HepG2 (cell line): ENCODE results near the gene ANKRD2. TPM values are rescaled to one million over a fixed set of nuclear protein-coding genes. Genes with fewer than 3 reads are reported as not detected.
A peak's percentile ranks its signal among the peaks of the same experiment; 100 is the strongest.

Source experiments
- ATAC-seq: fragments of 200-7000 bp; cut with Tn5 transposase; 3 replicates; pipeline ENCODE4 v1.9.1; 2020; ENCODE audit warnings: mild to moderate bottlenecking, moderate library complexity
- BruUV-seq: library from RNA; stranded (reverse); fragments of 400-500 nt; replicated peaks from 2 replicates; lab custom pipeline; 2021; lab: Mats Ljungman, UMichigan
- CTCF ChIA-PET: fragments of 300-600 bp; formaldehyde crosslinking; extraction: SDS; loops from one replicate; lab custom pipeline; 2021; ENCODE audit warnings: low total read pairs, inconsistent platforms, low intra/inter-chr PET ratio; lab: Yijun Ruan, JAX
- POLR2A ChIA-PET: fragments of 350-600 bp; sonication (Branson Sonifier 250); formaldehyde crosslinking; loops from one replicate; lab custom pipeline; 2020; ENCODE audit warnings: antibody characterized with exemption, inconsistent platforms; lab: Yijun Ruan, JAX
- DNase-seq: peaks from one replicate; pipeline ENCODE4 v3.0.0-alpha.2; 2015; ENCODE audit warnings: low spot score
- FAIRE-seq: peaks from 3 replicates; lab custom pipeline; 2011; peaks lifted over from hg19 to GRCh38; lab: Jason Lieb, UNC
- H2AFZ ChIP-seq: one replicate; pipeline ENCODE4 v1.6.1; 2011; ENCODE audit warnings: low read length, inconsistent platforms
- H3K27ac ChIP-seq: fragments of 300-600 bp; 3 replicates; pipeline ENCODE4 v1.8.0; 2011; ENCODE audit warnings: mixed run types, mild to moderate bottlenecking, mixed read lengths, low read length, inconsistent platforms; ENCODE audit not compliant: insufficient read depth; ENCODE audit errors: extremely low read length
- H3K27me3 ChIP-seq, 2 experiments: fragments of 200-600 bp in 1 of 2; 2 replicates in 1 of 2; 3 replicates in 1 of 2; pipeline versions ENCODE4 v1.6.0 to v1.8.0; 2011; ENCODE audit warnings: low read length in 2 of 2, mild to moderate bottlenecking in 2 of 2, moderate library complexity in 2 of 2, inconsistent platforms in 1 of 2; ENCODE audit not compliant: insufficient read depth in 2 of 2, control insufficient read depth in 1 of 2
- H3K36me3 ChIP-seq, 2 experiments: fragments of 200-600 bp in 1 of 2; replicated peaks in 1 of 2; 2 replicates in 1 of 2; 3 replicates in 1 of 2; pipeline versions ENCODE4 v1.5.1 to v1.8.0; 2011; ENCODE audit warnings: low read length in 2 of 2, inconsistent platforms in 1 of 2; ENCODE audit not compliant: insufficient read depth in 2 of 2, control insufficient read depth in 1 of 2
- H3K4me1 ChIP-seq: 2 replicates; pipeline ENCODE4 v1.5.1; 2012; ENCODE audit warnings: low read length, inconsistent platforms; ENCODE audit not compliant: insufficient read depth
- H3K4me2 ChIP-seq: 2 replicates; pipeline ENCODE4 v1.6.0; 2011; ENCODE audit warnings: low read depth, low read length, inconsistent platforms
- H3K4me3 ChIP-seq, 3 experiments: fragments of 200-600 bp in 1 of 3; sonication (generic), shearing (Covaris generic) in 1 of 3; replicated peaks in 1 of 3; 2 replicates each; pipeline ENCODE4 v1.5.1; 2011 to 2016; ENCODE audit warnings: low read length in 3 of 3, inconsistent platforms in 2 of 3, low read depth in 2 of 3, mild to moderate bottlenecking in 2 of 3, control low read depth in 1 of 3, mixed read lengths in 1 of 3; ENCODE audit not compliant: insufficient read depth in 1 of 3
- H3K79me2 ChIP-seq: one replicate; pipeline ENCODE4 v1.6.1; 2011; ENCODE audit warnings: low read length, inconsistent platforms; ENCODE audit not compliant: insufficient read depth
- H3K9ac ChIP-seq: 2 replicates; pipeline ENCODE4 v1.6.0; 2011; ENCODE audit warnings: mild to moderate bottlenecking, low read depth, low read length, inconsistent platforms; ENCODE audit not compliant: insufficient read depth
- H3K9me3 ChIP-seq: 2 replicates; pipeline ENCODE4 v1.5.1; 2012; ENCODE audit warnings: mild to moderate bottlenecking, low read length
- H4K20me1 ChIP-seq: 2 replicates; pipeline ENCODE4 v1.6.0; 2011; ENCODE audit warnings: inconsistent platforms, mild to moderate bottlenecking, low read length, moderate library complexity; ENCODE audit not compliant: insufficient read depth
- ARHGAP35 ChIP-seq: sonication (generic); formaldehyde crosslinking; IDR thresholded peaks from 2 replicates; pipeline ENCODE4 v1.9.0; 2022; ENCODE audit warnings: mild to moderate bottlenecking, inconsistent platforms, moderate library complexity, missing genetic modification reagents, borderline replicate concordance
- ETV5 ChIP-seq: IDR thresholded peaks from 2 replicates; pipeline ENCODE4 v1.6.1; 2018; ENCODE audit warnings: missing biosample characterization, missing genetic modification reagents, inconsistent platforms, borderline replicate concordance
- GABPB1 ChIP-seq: IDR thresholded peaks from 2 replicates; pipeline ENCODE4 v1.6.1; 2016; ENCODE audit warnings: mild to moderate bottlenecking, missing genetic modification reagents, moderate library complexity, missing compliant biosample characterization
- MEIS1 ChIP-seq: sonication (generic); formaldehyde crosslinking; IDR thresholded peaks from 2 replicates; pipeline ENCODE4 v1.9.0; 2021; ENCODE audit warnings: mild to moderate bottlenecking, missing genetic modification reagents, moderate library complexity, borderline replicate concordance
- MXD3 ChIP-seq: IDR thresholded peaks from 2 replicates; pipeline ENCODE4 v1.6.1; 2016; ENCODE audit warnings: mild to moderate bottlenecking, missing biosample characterization, missing genetic modification reagents
- ZHX2 ChIP-seq, 2 experiments: sonication (generic) in 1 of 2; formaldehyde crosslinking in 1 of 2; IDR thresholded peaks; 2 replicates each; pipeline versions ENCODE4 v1.6.1 to v1.9.0; 2014 to 2022; ENCODE audit warnings: antibody characterized with exemption in 1 of 2, borderline replicate concordance in 1 of 2, inconsistent platforms in 1 of 2, low read depth in 1 of 2, missing genetic modification reagents in 1 of 2
- ZNF784 ChIP-seq: sonication (generic); formaldehyde crosslinking; IDR thresholded peaks from 2 replicates; pipeline ENCODE4 v1.5.1; 2020; ENCODE audit warnings: missing genetic modification reagents, mild to moderate bottlenecking, borderline replicate concordance
- WGBS: methylation state at CpG from one replicate; pipeline ENCODE4 v1.1.6; 2017; ENCODE audit warnings: low lambda C conversion rate; 5-methylcytosine and 5-hydroxymethylcytosine counted together
- in situ Hi-C: cut with HindIII; loops from 2 replicates; pipeline ENCODE4 v1.10.0; 2017; ENCODE audit warnings: low pct_unique_long_range_greater_than_20kb; ENCODE audit not compliant: extremely low pct_ligation_motif_present
- intact Hi-C: fragments of 100-400 bp; cut with micrococcal nuclease; formaldehyde crosslinking; loops from one replicate; pipeline ENCODE4 v1.10.0; 2022; ENCODE audit not compliant: unreplicated experiment
- polyA plus RNA-seq, 8 experiments: library from polyadenylated mRNA; depleted of rRNA in 3 of 8; stranded (reverse) in 7 of 8; unstranded in 1 of 8; fragments of >200 nt; fragmentation: Illumina TruSeq in 4 of 8; extraction: Trizol in 4 of 8; gene quantifications; 2 replicates each; pipeline versions ENCODE4 v1.2.1 to v1.2.3, GENCODE V29; 2011 to 2016; ENCODE audit warnings: low read depth in 4 of 8, missing spikeins in 1 of 8, mixed read lengths in 1 of 8; ENCODE audit not compliant: insufficient read depth in 1 of 8
- total RNA-seq, 5 experiments: library from RNA; depleted of rRNA; stranded (reverse); fragments of >200 nt; fragmentation: Illumina TruSeq; extraction: Trizol; gene quantifications; 2 replicates each; pipeline ENCODE4 v1.2.3, GENCODE V29; 2016; ENCODE audit warnings: low read depth in 1 of 5

Gene ANKRD2
- total and polyA plus RNA-seq, 2 of the 13 experiments (the other 11 are each of a cell fraction or from before 2014, with no cell fraction given): not detected

DNA sequence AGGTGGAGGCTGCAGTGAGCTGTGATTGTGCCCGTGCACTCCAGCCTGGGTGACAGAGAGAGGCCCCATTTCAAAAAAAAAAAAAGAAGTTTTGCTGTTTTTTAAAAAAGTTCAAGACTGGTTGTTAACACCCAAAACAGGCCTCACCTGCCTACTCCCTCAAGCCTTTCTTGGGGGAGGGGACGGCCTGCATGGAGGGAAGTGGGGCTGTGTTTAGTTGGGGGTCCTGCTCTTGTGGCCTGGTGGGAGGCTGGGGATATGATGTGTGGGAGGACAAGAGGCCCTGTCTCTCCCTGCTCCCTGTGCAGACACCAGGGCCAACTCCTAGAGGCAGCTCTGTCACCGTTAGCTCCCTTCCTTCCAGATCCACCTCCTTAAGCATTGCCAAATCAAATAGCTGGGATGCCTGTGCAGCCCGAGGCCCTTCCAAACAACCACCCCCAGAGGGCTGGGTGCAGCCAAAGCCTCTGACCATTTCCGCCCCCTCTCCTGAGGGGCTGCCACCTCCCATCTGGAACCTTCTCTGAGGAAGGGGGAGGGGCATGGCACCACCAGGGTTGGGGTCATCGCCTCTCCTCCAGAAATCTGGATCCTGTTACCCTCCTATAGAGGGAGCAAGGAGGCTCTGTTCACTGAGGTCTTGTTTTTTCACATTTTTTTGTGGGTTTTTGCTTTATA is 32.9 kb upstream of the ANKRD2 start:
- peaks cover 17% of the 10 kb centered on the region for H3K4me1 ChIP-seq
- no peaks in the 10 kb centered on the region for H3K9me3 ChIP-seq
- no peak overlapping the region for H3K27ac ChIP-seq
- no peak overlapping the region for H3K4me3 ChIP-seq
- intact Hi-C loops (no loop called here), in situ Hi-C loops (no loop called here)
- DNase-seq: no peak
- no peak for ATAC-seq
- CTCF ChIA-PET: no interaction called here
- no peaks in the 10 kb centered on the region for H3K79me2 ChIP-seq
- no peak for TF ChIP-seq ZNF784 (CRISPR knock-in tag)
- no peak for FAIRE-seq
- POLR2A ChIA-PET: no interaction called here
- H3K36me3 ChIP-seq: no peaks in the 10 kb centered on the region
- BruUV-seq: no TSS peak
- H3K9ac ChIP-seq: no peak overlapping the region
- no peak overlapping the region for H2AFZ ChIP-seq
- no peaks in the 10 kb centered on the region for H4K20me1 ChIP-seq
- H3K27me3 ChIP-seq: no peaks in the 10 kb centered on the region
- no peak overlapping the region for H3K4me2 ChIP-seq
- WGBS: 73% methylated on average over 5 of the region's 6 CpGs

DNA sequence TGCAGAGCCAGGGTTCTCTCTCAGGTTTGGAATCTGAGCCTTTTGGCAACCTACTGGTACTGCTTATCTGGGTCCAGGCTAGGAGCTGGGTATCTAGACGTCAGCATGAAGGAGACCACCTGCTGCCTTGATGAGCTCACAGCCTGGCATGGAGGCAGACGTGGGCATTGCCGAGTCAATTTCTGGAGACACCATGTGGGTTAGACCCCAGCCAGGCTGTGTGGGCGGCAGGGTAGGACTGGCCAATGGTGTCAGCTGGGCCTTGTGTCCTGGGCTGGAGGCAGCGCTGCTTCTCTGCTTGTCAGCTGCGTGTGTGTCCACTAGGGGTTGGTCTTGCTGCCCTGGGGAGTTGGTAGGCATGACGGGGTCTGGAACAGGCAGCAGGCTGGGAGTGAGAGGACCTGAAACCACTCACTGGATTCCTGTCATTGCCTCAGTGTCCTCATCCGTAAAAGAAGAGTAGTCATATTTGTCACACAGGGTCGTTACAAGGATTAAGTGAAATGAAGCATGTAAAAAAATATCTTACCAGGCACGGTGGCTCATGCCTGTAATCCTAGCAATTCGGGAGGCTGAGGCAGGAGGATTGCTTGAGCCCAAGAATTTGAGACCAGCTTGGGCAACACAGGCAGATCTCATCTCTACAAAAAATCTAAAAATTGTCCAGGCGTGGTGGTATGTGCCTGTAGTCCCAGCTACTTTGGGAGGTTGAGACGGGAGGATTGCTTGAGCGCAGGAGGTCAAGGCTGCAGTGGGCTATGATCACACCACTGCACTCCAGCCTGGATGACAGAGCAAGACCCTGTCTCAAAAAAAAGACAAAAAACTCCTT is 31.7 kb upstream of the ANKRD2 start:
- no peak overlapping the region for H2AFZ ChIP-seq
- ATAC-seq: peak; percentile 41; the same call in 2 of the 3 replicates
- no TSS peak for BruUV-seq
- no peak for FAIRE-seq
- no peaks in the 10 kb centered on the region for H3K27me3 ChIP-seq
- H3K27ac ChIP-seq: no peak overlapping the region
- in situ Hi-C loops (no loop called here), intact Hi-C loops (no loop called here)
- no peaks in the 10 kb centered on the region for H4K20me1 ChIP-seq
- WGBS: 92% methylated on average over 12 of the region's 14 CpGs
- peaks cover 17% of the 10 kb centered on the region for H3K4me1 ChIP-seq
- POLR2A ChIA-PET: no interaction called here
- no peaks in the 10 kb centered on the region for H3K9me3 ChIP-seq
- H3K4me3 ChIP-seq: no peak overlapping the region
- H3K9ac ChIP-seq: no peak overlapping the region
- CTCF ChIA-PET: no interaction called here
- H3K79me2 ChIP-seq: no peaks in the 10 kb centered on the region
- no peak for DNase-seq
- no peak overlapping the region for H3K4me2 ChIP-seq
- H3K36me3 ChIP-seq: no peaks in the 10 kb centered on the region
- TF ChIP-seq MXD3 (CRISPR knock-in tag) (no peak), GABPB1 (CRISPR knock-in tag) (no peak), ZHX2 (IDR thresholded peaks at IDR 0.05; ENCODE audit: low read depth) (no peak), ZHX2 (CRISPR knock-in tag; IDR thresholded peaks at IDR 0.05; ENCODE audit: borderline replicate concordance) (no peak), ETV5 (no peak), MEIS1 (no peak), ARHGAP35 (CRISPR knock-in tag) (no peak)
